Endothelial cell of umbilical vein (primary cell): ENCODE results near the gene B3GAT1. TPM values are rescaled to one million over a fixed set of nuclear protein-coding genes. Genes with fewer than 3 reads are reported as not detected.

Experiments used
- BruUV-seq: library from RNA; stranded (reverse); fragments of 400-500 nt; replicated peaks from 2 replicates; lab custom pipeline; 2021; lab: Mats Ljungman, UMichigan
- CTCF ChIA-PET: fragments of 300-600, 350-600 bp; sonication (Branson Sonifier 250); formaldehyde crosslinking; loops from one replicate; lab custom pipeline; 2021; ENCODE audit warnings: antibody characterized with exemption, inconsistent platforms; lab: Charles Lee
- POLR2A ChIA-PET: fragments of 300-600, 350-600 bp; sonication (Branson Sonifier 250); formaldehyde crosslinking; loops from one replicate; lab custom pipeline; 2021; ENCODE audit warnings: antibody characterized with exemption, inconsistent platforms; lab: Charles Lee
- DNase-seq: peaks from one replicate; pipeline ENCODE4 v3.0.0-alpha.2; 2011; ENCODE audit warnings: low read depth, low spot score
- FAIRE-seq: peaks from 2 replicates; lab custom pipeline; 2011; peaks lifted over from hg19 to GRCh38; lab: Jason Lieb, UNC
- H2AFZ ChIP-seq: 2 replicates; pipeline ENCODE4 v1.6.0; 2012; ENCODE audit warnings: low read depth, low read length, control low read depth, inconsistent platforms
- H3K27ac ChIP-seq: 2 replicates; pipeline ENCODE4 v1.5.1; 2011; ENCODE audit warnings: low read depth, mild to moderate bottlenecking, control low read depth, low read length, moderate library complexity; ENCODE audit not compliant: insufficient read depth
- H3K27me3 ChIP-seq, 2 experiments: 2 replicates each; pipeline versions ENCODE4 v1.6.0 to v1.6.1; 2011; ENCODE audit warnings: low read length in 2 of 2, mixed read lengths in 1 of 2; ENCODE audit not compliant: control insufficient read depth in 2 of 2, insufficient read depth in 2 of 2
- H3K36me3 ChIP-seq, 2 experiments: 2 replicates in 1 of 2; 3 replicates in 1 of 2; pipeline ENCODE4 v1.5.1; 2011; ENCODE audit warnings: low read length in 2 of 2, mild to moderate bottlenecking in 1 of 2, moderate library complexity in 1 of 2; ENCODE audit not compliant: control insufficient read depth in 2 of 2, insufficient read depth in 2 of 2; ENCODE audit errors: extremely low read depth in 1 of 2
- H3K4me1 ChIP-seq: 3 replicates; pipeline ENCODE4 v1.5.1; 2011; ENCODE audit warnings: mild to moderate bottlenecking, low read length; ENCODE audit not compliant: control insufficient read depth, insufficient read depth; ENCODE audit errors: extremely low read depth
- H3K4me2 ChIP-seq: 2 replicates; pipeline ENCODE4 v1.6.1; 2011; ENCODE audit warnings: low read length, control low read depth, mixed read lengths; ENCODE audit not compliant: insufficient read depth
- H3K4me3 ChIP-seq, 3 experiments: fragments of 200-600 bp in 1 of 3; sonication (generic), shearing (Covaris generic) in 1 of 3; replicated peaks in 1 of 3; 2 replicates each; pipeline ENCODE4 v1.5.1; 2011 to 2016; ENCODE audit warnings: control low read depth in 3 of 3, low read length in 3 of 3, mild to moderate bottlenecking in 2 of 3, inconsistent platforms in 1 of 3, low read depth in 1 of 3, moderate library complexity in 1 of 3; ENCODE audit not compliant: insufficient read depth in 1 of 3
- H3K79me2 ChIP-seq: 2 replicates; pipeline ENCODE4 v1.6.0; 2012; ENCODE audit warnings: low read length, inconsistent platforms; ENCODE audit not compliant: control insufficient read depth, insufficient read depth
- H3K9ac ChIP-seq: replicated peaks from 2 replicates; pipeline ENCODE3; 2011; ENCODE audit warnings: low read length, control low read depth; ENCODE audit not compliant: insufficient read depth; ENCODE audit errors: extremely low read depth
- H3K9me1 ChIP-seq: replicated peaks from 3 replicates; pipeline ENCODE4 v1.6.0; 2011; ENCODE audit warnings: mild to moderate bottlenecking, low read length; ENCODE audit not compliant: control insufficient read depth, insufficient read depth; ENCODE audit errors: extremely low read depth
- H3K9me3 ChIP-seq: replicated peaks from 2 replicates; pipeline ENCODE4 v1.5.1; 2012; ENCODE audit warnings: low read length, inconsistent platforms; ENCODE audit not compliant: control insufficient read depth, insufficient read depth
- H4K20me1 ChIP-seq: replicated peaks from 2 replicates; pipeline ENCODE3; 2011; ENCODE audit warnings: mild to moderate bottlenecking, low read length; ENCODE audit not compliant: control insufficient read depth, insufficient read depth; ENCODE audit errors: extremely low read depth
- FOS ChIP-seq: IDR thresholded peaks from 2 replicates; pipeline ENCODE4 v1.6.1; 2011; ENCODE audit warnings: mild to moderate bottlenecking, low read length, moderate library complexity, borderline replicate concordance; ENCODE audit not compliant: insufficient read depth
- GATA2 ChIP-seq: IDR thresholded peaks from 2 replicates; pipeline ENCODE4 v1.7.0; 2011; ENCODE audit warnings: low read depth, mild to moderate bottlenecking, moderate library complexity, mixed read lengths, low read length; ENCODE audit not compliant: insufficient read length, insufficient read depth
- JUN ChIP-seq: IDR thresholded peaks from 2 replicates; pipeline ENCODE4 v1.6.1; 2011; ENCODE audit warnings: borderline replicate concordance, low read depth; ENCODE audit not compliant: insufficient read length, insufficient read depth
- MYC ChIP-seq: IDR thresholded peaks from one replicate; pipeline ENCODE4 v1.6.1; 2011; ENCODE audit warnings: mild to moderate bottlenecking, low read depth, low read length
- POLR2AphosphoS5 ChIP-seq: IDR thresholded peaks from 2 replicates; pipeline ENCODE4 v1.6.1; 2012; ENCODE audit warnings: low read depth, mild to moderate bottlenecking, control low read depth, low read length, moderate library complexity; ENCODE audit not compliant: insufficient read depth
- dilution Hi-C: fragments of 300-500 bp; cut with MboI; formaldehyde crosslinking; loops from one replicate; pipeline ENCODE4 v1.15.0; 2019; ENCODE audit warnings: low sequenced_read_pairs; ENCODE audit not compliant: extremely low pct_ligation_motif_present
- intact Hi-C: fragments of 100-400 bp; cut with micrococcal nuclease; formaldehyde crosslinking; loops from one replicate; pipeline ENCODE4 v1.10.0; 2022
- polyA plus RNA-seq, 4 experiments: library from polyadenylated mRNA; depleted of rRNA in 3 of 4; stranded (reverse) in 3 of 4; unstranded in 1 of 4; fragments of >200 nt; gene quantifications; 2 replicates each; pipeline versions ENCODE4 v1.2.1 to v1.2.3, GENCODE V29; 2011 to 2012; ENCODE audit warnings: missing spikeins in 1 of 4
- total RNA-seq: library from RNA; stranded (reverse); gene quantifications from 2 replicates; pipeline ENCODE4 v1.2.3, GENCODE V29; 2021
- TF ChIP-seq, protein P1 (sequence below), 2 donors: IDR thresholded peaks; 1 replicate in 1 of 2; 2 replicates in 1 of 2; pipeline ENCODE4 v1.5.1; 2011; ENCODE audit warnings: low read length in 2 of 2, mild to moderate bottlenecking in 2 of 2, moderate library complexity in 2 of 2, control low read depth in 1 of 2, inconsistent platforms in 1 of 2, low read depth in 1 of 2; ENCODE audit not compliant: insufficient read depth in 1 of 2; ENCODE audit errors: extremely low read depth in 1 of 2

Gene B3GAT1
- total and polyA plus RNA-seq, 2 donors (not counting 3 experiments of a cell fraction or from before 2014, with no cell fraction given), result 0.01 TPM; not detected in 1

DNA sequence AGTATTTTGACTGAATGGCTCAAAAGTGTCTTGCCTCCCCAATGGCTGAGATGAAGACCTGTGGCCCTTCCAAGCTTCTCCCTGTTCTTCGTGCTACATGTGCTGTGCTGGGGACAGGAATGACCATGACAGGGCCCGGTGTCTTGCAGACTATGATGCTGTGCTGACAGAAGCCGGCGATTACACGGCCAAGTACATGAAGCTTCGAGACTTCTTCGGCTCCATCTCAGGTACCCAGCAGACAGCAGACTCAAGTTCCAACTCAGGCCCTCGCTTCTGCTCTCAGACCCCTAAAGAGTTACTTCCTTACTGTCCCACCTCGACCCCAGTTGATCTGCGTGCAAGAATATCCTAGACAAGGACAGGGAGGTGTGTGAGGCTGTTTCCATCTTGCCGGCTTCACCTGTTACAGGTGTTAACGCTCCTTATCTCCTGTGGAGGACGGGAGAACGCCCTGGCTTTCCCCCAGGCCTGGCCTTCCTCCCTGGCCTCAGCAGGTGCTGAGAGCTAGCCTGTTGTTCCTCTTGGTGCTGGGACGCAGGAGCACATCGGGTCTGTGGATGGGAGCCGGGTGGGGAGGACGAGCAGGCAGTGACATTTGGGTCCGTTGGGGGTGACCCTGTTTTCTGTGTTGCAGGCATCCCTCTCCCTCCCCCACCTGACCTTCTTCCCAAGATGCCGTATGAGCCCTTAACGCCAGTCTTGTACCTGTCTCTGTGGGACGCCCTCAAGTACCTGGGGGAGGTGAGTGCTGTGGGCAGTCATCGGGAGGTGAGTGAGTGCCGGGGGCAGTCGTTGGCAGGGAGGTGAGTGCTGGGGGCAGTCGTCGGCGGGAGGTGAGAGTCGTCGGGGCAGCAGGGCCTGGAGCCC lies 42.2 kb downstream of the B3GAT1 start:
- Histone ChIP-seq H4K20me1 (no peaks in the 10 kb centered on the region), H3K9me1 (no peaks in the 10 kb centered on the region), H3K79me2 (no peaks in the 10 kb centered on the region), H3K4me1 (no peaks in the 10 kb centered on the region), H3K36me3 (no peaks in the 10 kb centered on the region), H3K27ac (no peak overlapping the region), H3K4me3 (no peak overlapping the region), H3K9me3 (no peaks in the 10 kb centered on the region), H3K27me3 (no peaks in the 10 kb centered on the region), H2AFZ (no peak overlapping the region), H3K4me2 (no peak overlapping the region), H3K9ac (no peak overlapping the region)
- no TSS peak for BruUV-seq
- dilution Hi-C loops, result no loop called here
- FAIRE-seq (no peak), DNase-seq (no peak)
- intact Hi-C loops, result no loop called here
- POLR2A ChIA-PET, result no interaction called here
- CTCF ChIA-PET, result no interaction called here
- no peak for TF ChIP-seq GATA2
- TF ChIP-seq POLR2AphosphoS5, result no peak
- no peak for TF ChIP-seq FOS

DNA sequence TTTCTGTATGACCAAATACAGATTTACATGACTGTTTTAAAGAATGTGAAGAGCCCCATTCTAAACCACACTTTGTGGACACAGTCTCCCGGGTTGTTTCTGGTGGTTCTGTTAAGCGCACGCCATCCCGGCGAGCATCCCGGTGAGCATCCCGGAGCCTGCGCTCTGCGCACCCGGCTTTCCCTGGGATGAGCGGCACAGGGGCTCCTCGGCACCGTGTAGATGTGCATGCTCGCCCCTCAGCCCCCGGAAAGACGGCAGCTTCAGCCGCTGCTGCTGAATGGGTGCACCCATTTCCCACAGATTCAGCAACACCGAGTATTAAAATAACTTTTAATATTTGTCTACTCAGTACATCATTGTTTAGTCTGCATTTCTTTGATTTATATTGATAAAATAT lies 44.3 kb downstream of the B3GAT1 start:
- Histone ChIP-seq H3K27ac (no peak overlapping the region), H3K36me3 (no peaks in the 10 kb centered on the region), H3K9me1 (no peaks in the 10 kb centered on the region), H3K9me3 (no peaks in the 10 kb centered on the region), H3K4me2 (no peak overlapping the region), H3K9ac (no peak overlapping the region), H4K20me1 (no peaks in the 10 kb centered on the region), H3K79me2 (no peaks in the 10 kb centered on the region), H2AFZ (no peak overlapping the region), H3K4me1 (no peaks in the 10 kb centered on the region), H3K27me3 (no peaks in the 10 kb centered on the region), H3K4me3 (no peak overlapping the region)
- CTCF ChIA-PET, result no interaction called here
- dilution Hi-C loops, result no loop called here
- intact Hi-C loops, result no loop called here
- FAIRE-seq, result no peak
- DNase-seq, result no peak
- BruUV-seq, result no TSS peak
- POLR2A ChIA-PET, result no interaction called here
- TF ChIP-seq MYC (no peak), GATA2 (no peak), JUN (no peak), POLR2AphosphoS5 (no peak)
- TF ChIP-seq, protein P1, sequence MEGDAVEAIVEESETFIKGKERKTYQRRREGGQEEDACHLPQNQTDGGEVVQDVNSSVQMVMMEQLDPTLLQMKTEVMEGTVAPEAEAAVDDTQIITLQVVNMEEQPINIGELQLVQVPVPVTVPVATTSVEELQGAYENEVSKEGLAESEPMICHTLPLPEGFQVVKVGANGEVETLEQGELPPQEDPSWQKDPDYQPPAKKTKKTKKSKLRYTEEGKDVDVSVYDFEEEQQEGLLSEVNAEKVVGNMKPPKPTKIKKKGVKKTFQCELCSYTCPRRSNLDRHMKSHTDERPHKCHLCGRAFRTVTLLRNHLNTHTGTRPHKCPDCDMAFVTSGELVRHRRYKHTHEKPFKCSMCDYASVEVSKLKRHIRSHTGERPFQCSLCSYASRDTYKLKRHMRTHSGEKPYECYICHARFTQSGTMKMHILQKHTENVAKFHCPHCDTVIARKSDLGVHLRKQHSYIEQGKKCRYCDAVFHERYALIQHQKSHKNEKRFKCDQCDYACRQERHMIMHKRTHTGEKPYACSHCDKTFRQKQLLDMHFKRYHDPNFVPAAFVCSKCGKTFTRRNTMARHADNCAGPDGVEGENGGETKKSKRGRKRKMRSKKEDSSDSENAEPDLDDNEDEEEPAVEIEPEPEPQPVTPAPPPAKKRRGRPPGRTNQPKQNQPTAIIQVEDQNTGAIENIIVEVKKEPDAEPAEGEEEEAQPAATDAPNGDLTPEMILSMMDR (IDR thresholded peaks at IDR 0.05; ENCODE audit: extremely low read depth in 1 of 2, insufficient read depth in 1 of 2, low read depth in 1 of 2, low read length in 2 of 2), result no peak
